GF-D8 (cell line): ENCODE results near the gene PNPLA6.
A peak's percentile ranks its signal among the peaks of the same experiment; 100 is the strongest.
"Not testable (repeated sequence)": the region's sequence is repeated elsewhere in the genome, so short reads cannot be mapped to it uniquely, and the experiment has no call there.

Source experiments
- DNase-seq: peaks from one replicate; lab custom pipeline; 2025; lab: John Stamatoyannopoulos, UW

The PNPLA6 gene

GRCh38 chr19:7533925-7534480 is 1.5 kb upstream of the PNPLA6 start:
- DNase-seq = peak; percentile 10

GRCh38 chr19:7534531-7535046 is 928 bp upstream of the PNPLA6 start:
- DNase-seq = no peak

DNA sequence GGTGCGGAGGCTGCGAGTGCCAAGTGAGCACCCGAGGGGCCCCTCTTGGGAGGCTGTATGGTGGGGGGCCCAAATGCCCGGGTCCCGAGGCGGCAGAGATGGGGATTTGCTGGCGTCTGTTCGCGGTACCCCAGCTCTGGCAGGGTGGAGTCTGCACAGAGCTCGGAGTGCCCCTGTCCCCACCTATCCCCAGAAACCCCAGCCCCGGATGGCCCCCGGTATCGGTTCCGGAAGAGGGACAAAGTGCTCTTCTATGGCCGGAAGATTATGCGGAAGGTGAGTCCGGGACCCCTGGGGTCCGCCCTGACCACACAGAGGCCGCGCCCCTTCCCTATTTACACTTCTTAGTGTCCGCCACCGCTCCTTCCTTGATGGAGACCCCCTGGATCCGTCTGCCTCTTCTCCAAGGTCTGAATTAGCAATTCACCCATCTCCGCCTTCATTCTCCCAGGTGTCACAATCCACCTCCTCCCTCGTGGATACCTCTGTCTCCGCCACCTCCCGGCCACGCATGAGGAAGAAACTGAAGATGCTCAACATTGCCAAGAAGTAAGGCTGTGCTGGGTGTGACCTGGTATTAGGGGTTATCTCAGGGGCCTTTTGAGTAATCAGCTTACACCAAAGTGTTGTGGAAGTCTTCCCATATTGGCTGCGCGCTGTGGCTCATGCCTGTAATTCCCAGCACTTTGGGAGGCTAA is 630 bp downstream of the PNPLA6 start:
- DNase-seq = no peak

GRCh38 chr19:7538990-7539389 is 3.5 kb downstream of the PNPLA6 start:
- DNase-seq = not testable (repeated sequence)

DNA sequence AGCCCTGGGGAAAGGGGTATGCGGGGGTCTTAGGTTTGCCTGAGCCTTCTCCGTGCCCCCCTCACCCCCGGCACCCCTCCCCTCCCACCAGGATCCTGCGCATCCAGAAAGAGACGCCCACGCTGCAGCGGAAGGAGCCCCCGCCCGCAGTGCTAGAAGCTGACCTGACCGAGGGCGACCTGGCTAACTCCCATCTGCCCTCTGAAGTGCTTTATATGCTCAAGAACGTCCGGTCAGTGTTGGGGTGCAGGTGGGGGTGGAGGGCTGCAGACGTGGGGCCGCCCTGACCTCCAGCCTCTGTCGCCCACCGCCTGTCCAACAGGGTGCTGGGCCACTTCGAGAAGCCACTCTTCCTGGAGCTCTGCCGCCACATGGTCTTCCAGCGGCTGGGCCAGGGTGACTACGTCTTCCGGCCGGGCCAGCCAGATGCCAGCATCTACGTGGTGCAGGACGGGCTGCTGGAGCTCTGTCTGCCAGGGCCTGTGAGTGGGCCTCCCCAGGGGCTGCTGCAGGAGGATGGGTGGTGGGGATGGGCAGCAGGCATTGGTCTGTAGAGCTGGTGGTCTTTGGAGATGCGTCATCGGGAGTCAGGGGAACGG is 4.4 kb downstream of the PNPLA6 start:
- DNase-seq = no peak

GRCh38 chr19:7540761-7541474 is 5.4 kb downstream of the PNPLA6 start:
- no peak for DNase-seq

DNA sequence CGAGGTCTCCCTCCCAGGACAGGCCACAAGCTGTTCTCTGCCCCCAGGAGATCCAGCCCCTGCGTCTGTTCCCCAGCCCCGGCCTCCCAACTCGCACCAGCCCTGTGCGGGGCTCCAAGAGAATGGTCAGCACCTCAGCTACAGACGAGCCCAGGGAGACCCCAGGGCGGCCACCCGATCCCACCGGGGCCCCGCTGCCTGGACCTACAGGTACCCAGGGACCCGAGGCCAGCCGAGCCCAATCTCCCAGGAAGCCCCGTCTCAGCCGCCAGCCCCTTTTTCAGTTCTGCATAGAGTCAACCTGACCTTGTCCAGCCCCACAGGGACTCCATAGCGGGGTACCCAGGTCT is 5.9 kb downstream of the PNPLA6 start:
- no peak for DNase-seq

- DNase-seq = no peak
These were observed 6.4 kb downstream of the PNPLA6 start for GRCh38 chr19:7541828-7542443.

GRCh38 chr19:7542556-7543348 is 7.2 kb downstream of the PNPLA6 start:
- DNase-seq = no peak

- DNase-seq = peak; percentile 90
These were observed 9.1 kb downstream of the PNPLA6 start for GRCh38 chr19:7544626-7545025.

DNA sequence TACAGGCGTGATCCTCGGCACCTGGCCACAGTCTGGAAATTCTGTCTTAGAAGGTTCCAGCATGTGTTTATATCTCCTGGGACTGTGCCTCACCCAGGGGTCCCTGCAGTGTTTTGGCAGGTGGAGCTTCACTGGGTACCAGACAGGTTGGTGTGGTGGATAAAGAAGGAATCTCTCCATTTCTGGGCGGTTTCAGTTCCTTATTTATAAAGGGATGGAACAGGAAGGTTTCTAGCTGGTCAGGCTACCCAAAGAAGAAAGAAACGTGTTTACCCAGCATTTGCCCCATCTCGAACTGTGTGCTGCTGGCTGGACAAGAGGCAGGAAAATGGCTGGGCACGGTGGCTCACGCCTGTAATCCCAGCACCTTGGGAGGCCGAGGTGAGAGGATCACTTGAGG is 9.8 kb downstream of the PNPLA6 start:
- DNase-seq = peak; percentile 23

DNA sequence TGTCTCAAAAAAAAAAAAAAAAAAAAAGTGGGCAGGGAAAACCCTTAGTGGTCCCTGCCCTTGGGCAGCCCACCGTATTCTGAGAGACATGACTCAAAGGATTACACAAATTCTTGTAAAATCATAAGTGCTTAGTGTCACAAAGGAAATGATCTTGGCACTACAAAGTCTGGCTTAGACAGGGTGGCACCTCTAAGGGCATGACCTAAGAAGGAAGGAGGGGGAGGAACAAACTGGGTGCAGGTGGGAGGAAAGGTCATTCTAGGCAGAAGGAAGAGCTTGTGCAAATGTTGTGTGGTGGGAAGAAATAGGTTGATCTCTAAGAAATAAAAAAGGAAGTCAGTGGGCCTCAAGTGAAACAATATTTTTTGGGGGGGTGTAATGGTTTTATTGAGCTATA is 10.4 kb downstream of the PNPLA6 start:
- peak; percentile 95 for DNase-seq

DNA sequence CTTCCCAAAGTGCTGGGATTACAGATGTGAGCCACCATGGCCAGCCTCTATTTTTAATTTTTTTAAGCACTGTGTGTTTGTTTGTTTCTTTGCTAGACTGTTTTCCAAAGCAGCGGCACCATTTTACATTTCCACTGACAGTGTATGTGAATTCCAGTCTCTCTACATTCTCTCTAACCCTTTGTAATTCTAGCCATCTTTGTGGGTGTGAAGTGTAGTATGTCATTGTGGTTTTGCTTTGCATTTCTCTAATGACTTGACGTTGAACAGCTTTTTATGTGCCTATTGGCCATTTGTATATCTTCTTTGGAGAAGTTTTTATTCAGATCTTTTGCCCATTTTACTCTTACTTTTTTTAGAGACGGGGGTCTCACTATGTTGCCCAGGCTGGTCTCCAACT is 11.6 kb downstream of the PNPLA6 start:
- no peak for DNase-seq

GRCh38 chr19:7549429-7550148 is 14.1 kb downstream of the PNPLA6 start:
- DNase-seq = peak; percentile 5

GRCh38 chr19:7550169-7550770 is 14.8 kb downstream of the PNPLA6 start:
- no peak for DNase-seq

GRCh38 chr19:7550987-7551761 is 15.7 kb downstream of the PNPLA6 start:
- DNase-seq = no peak

GRCh38 chr19:7552781-7553180 is 17.3 kb downstream of the PNPLA6 start:
- no peak for DNase-seq

- no peak for DNase-seq
These were observed 19.0 kb downstream of the PNPLA6 start for GRCh38 chr19:7554565-7554964.

- DNase-seq = no peak
These were observed 19.7 kb downstream of the PNPLA6 start for GRCh38 chr19:7554990-7555864.
